HepG2 (cell line): ENCODE data around the gene ORM1. TPM values are rescaled to one million over a fixed set of nuclear protein-coding genes. Genes with fewer than 3 reads are reported as not detected.

Experiments used
- ATAC-seq: fragments of 200-7000 bp; cut with Tn5 transposase; 3 replicates; pipeline ENCODE4 v1.9.1; 2020; ENCODE audit warnings: mild to moderate bottlenecking, moderate library complexity
- BruUV-seq: library from RNA; stranded (reverse); fragments of 400-500 nt; replicated peaks from 2 replicates; lab custom pipeline; 2021; lab: Mats Ljungman, UMichigan
- CTCF ChIA-PET: fragments of 300-600 bp; formaldehyde crosslinking; extraction: SDS; loops from one replicate; lab custom pipeline; 2021; ENCODE audit warnings: low total read pairs, inconsistent platforms, low intra/inter-chr PET ratio; lab: Yijun Ruan, JAX
- POLR2A ChIA-PET: fragments of 350-600 bp; sonication (Branson Sonifier 250); formaldehyde crosslinking; loops from one replicate; lab custom pipeline; 2020; ENCODE audit warnings: antibody characterized with exemption, inconsistent platforms; lab: Yijun Ruan, JAX
- DNase-seq: peaks from one replicate; pipeline ENCODE4 v3.0.0-alpha.2; 2015; ENCODE audit warnings: low spot score
- FAIRE-seq: peaks from 3 replicates; lab custom pipeline; 2011; peaks lifted over from hg19 to GRCh38; lab: Jason Lieb, UNC
- H2AFZ ChIP-seq: one replicate; pipeline ENCODE4 v1.6.1; 2011; ENCODE audit warnings: low read length, inconsistent platforms
- H3K27ac ChIP-seq: fragments of 300-600 bp; 3 replicates; pipeline ENCODE4 v1.8.0; 2011; ENCODE audit warnings: mixed run types, mild to moderate bottlenecking, mixed read lengths, low read length, inconsistent platforms; ENCODE audit not compliant: insufficient read depth; ENCODE audit errors: extremely low read length
- H3K27me3 ChIP-seq, 2 experiments: fragments of 200-600 bp in 1 of 2; 2 replicates in 1 of 2; 3 replicates in 1 of 2; pipeline versions ENCODE4 v1.6.0 to v1.8.0; 2011; ENCODE audit warnings: low read length in 2 of 2, mild to moderate bottlenecking in 2 of 2, moderate library complexity in 2 of 2, inconsistent platforms in 1 of 2; ENCODE audit not compliant: insufficient read depth in 2 of 2, control insufficient read depth in 1 of 2
- H3K36me3 ChIP-seq, 2 experiments: fragments of 200-600 bp in 1 of 2; replicated peaks in 1 of 2; 2 replicates in 1 of 2; 3 replicates in 1 of 2; pipeline versions ENCODE4 v1.5.1 to v1.8.0; 2011; ENCODE audit warnings: low read length in 2 of 2, inconsistent platforms in 1 of 2; ENCODE audit not compliant: insufficient read depth in 2 of 2, control insufficient read depth in 1 of 2
- H3K4me1 ChIP-seq: 2 replicates; pipeline ENCODE4 v1.5.1; 2012; ENCODE audit warnings: low read length, inconsistent platforms; ENCODE audit not compliant: insufficient read depth
- H3K4me2 ChIP-seq: 2 replicates; pipeline ENCODE4 v1.6.0; 2011; ENCODE audit warnings: low read depth, low read length, inconsistent platforms
- H3K4me3 ChIP-seq, 3 experiments: fragments of 200-600 bp in 1 of 3; sonication (generic), shearing (Covaris generic) in 1 of 3; replicated peaks in 1 of 3; 2 replicates each; pipeline ENCODE4 v1.5.1; 2011 to 2016; ENCODE audit warnings: low read length in 3 of 3, inconsistent platforms in 2 of 3, low read depth in 2 of 3, mild to moderate bottlenecking in 2 of 3, control low read depth in 1 of 3, mixed read lengths in 1 of 3; ENCODE audit not compliant: insufficient read depth in 1 of 3
- H3K79me2 ChIP-seq: one replicate; pipeline ENCODE4 v1.6.1; 2011; ENCODE audit warnings: low read length, inconsistent platforms; ENCODE audit not compliant: insufficient read depth
- H3K9ac ChIP-seq: 2 replicates; pipeline ENCODE4 v1.6.0; 2011; ENCODE audit warnings: mild to moderate bottlenecking, low read depth, low read length, inconsistent platforms; ENCODE audit not compliant: insufficient read depth
- H3K9me3 ChIP-seq: 2 replicates; pipeline ENCODE4 v1.5.1; 2012; ENCODE audit warnings: mild to moderate bottlenecking, low read length
- H4K20me1 ChIP-seq: 2 replicates; pipeline ENCODE4 v1.6.0; 2011; ENCODE audit warnings: inconsistent platforms, mild to moderate bottlenecking, low read length, moderate library complexity; ENCODE audit not compliant: insufficient read depth
- ARNT2 ChIP-seq: sonication (generic); formaldehyde crosslinking; IDR thresholded peaks from 2 replicates; pipeline ENCODE4 v1.8.0; 2022; ENCODE audit warnings: mild to moderate bottlenecking, low read depth, missing genetic modification reagents, moderate library complexity
- DPF2 ChIP-seq: sonication (generic); formaldehyde crosslinking; IDR thresholded peaks from 2 replicates; pipeline ENCODE4 v1.4.0; 2020; ENCODE audit warnings: mild to moderate bottlenecking, low read depth, missing genetic modification reagents, borderline replicate concordance
- FOXK1 ChIP-seq: sonication (generic); formaldehyde crosslinking; IDR thresholded peaks from 2 replicates; pipeline ENCODE4 v1.4.0; 2020; ENCODE audit warnings: low read depth, missing genetic modification reagents, borderline replicate concordance
- GLI4 ChIP-seq: sonication (generic); formaldehyde crosslinking; IDR thresholded peaks from 2 replicates; pipeline ENCODE4 v1.5.1; 2020; ENCODE audit warnings: missing genetic modification reagents, mild to moderate bottlenecking, moderate library complexity, borderline replicate concordance
- POLR2AphosphoS2 ChIP-seq: IDR thresholded peaks from 2 replicates; pipeline ENCODE4 v1.6.1; 2011; ENCODE audit warnings: low read depth, low read length, improper control_type of control experiment
- POLR2AphosphoS5 ChIP-seq: IDR thresholded peaks from 2 replicates; pipeline ENCODE4 v1.6.1; 2012; ENCODE audit warnings: low read depth, low read length
- RBM22 ChIP-seq: fragments of 200-400 bp; formaldehyde crosslinking; optimal IDR thresholded peaks from 2 replicates; pipeline ENCODE3; 2017; ENCODE audit warnings: mild to moderate bottlenecking, low read length, moderate library complexity
- SP140L ChIP-seq: sonication (generic); formaldehyde crosslinking; IDR thresholded peaks from 2 replicates; pipeline ENCODE4 v1.4.0; 2020; ENCODE audit warnings: missing genetic modification reagents, borderline replicate concordance
- TCF7 ChIP-seq: sonication (generic); IDR thresholded peaks from 2 replicates; pipeline ENCODE4 v1.6.1; 2016; ENCODE audit warnings: antibody characterized with exemption, low read depth
- TP53 ChIP-seq: sonication (generic); formaldehyde crosslinking; conservative IDR thresholded peaks from 2 replicates; pipeline ENCODE4 v1.4.0; 2020; ENCODE audit warnings: missing genetic modification reagents
- ZBTB38 ChIP-seq: sonication (generic); formaldehyde crosslinking; IDR thresholded peaks from 2 replicates; pipeline ENCODE4 v1.5.1; 2020; ENCODE audit warnings: mild to moderate bottlenecking, missing genetic modification reagents
- ZFP36L1 ChIP-seq: sonication (generic); formaldehyde crosslinking; IDR thresholded peaks from 2 replicates; pipeline ENCODE4 v1.8.0; 2022; ENCODE audit warnings: mild to moderate bottlenecking, missing genetic modification reagents, moderate library complexity
- ZNF552 ChIP-seq: sonication (generic); formaldehyde crosslinking; IDR thresholded peaks from 2 replicates; pipeline ENCODE4 v1.9.0; 2022; ENCODE audit warnings: missing genetic modification reagents, mild to moderate bottlenecking, borderline replicate concordance
- ZNF768 ChIP-seq: sonication (generic); formaldehyde crosslinking; IDR thresholded peaks from 2 replicates; pipeline ENCODE4 v1.4.0; 2020; ENCODE audit warnings: missing genetic modification reagents
- WGBS: methylation state at CpG from one replicate; pipeline ENCODE4 v1.1.6; 2017; ENCODE audit warnings: low lambda C conversion rate; 5-methylcytosine and 5-hydroxymethylcytosine counted together
- in situ Hi-C: cut with HindIII; loops from 2 replicates; pipeline ENCODE4 v1.10.0; 2017; ENCODE audit warnings: low pct_unique_long_range_greater_than_20kb; ENCODE audit not compliant: extremely low pct_ligation_motif_present
- intact Hi-C: fragments of 100-400 bp; cut with micrococcal nuclease; formaldehyde crosslinking; loops from one replicate; pipeline ENCODE4 v1.10.0; 2022; ENCODE audit not compliant: unreplicated experiment
- polyA plus RNA-seq, 8 experiments: library from polyadenylated mRNA; depleted of rRNA in 3 of 8; stranded (reverse) in 7 of 8; unstranded in 1 of 8; fragments of >200 nt; fragmentation: Illumina TruSeq in 4 of 8; extraction: Trizol in 4 of 8; gene quantifications; 2 replicates each; pipeline versions ENCODE4 v1.2.1 to v1.2.3, GENCODE V29; 2011 to 2016; ENCODE audit warnings: low read depth in 4 of 8, missing spikeins in 1 of 8, mixed read lengths in 1 of 8; ENCODE audit not compliant: insufficient read depth in 1 of 8
- total RNA-seq, 5 experiments: library from RNA; depleted of rRNA; stranded (reverse); fragments of >200 nt; fragmentation: Illumina TruSeq; extraction: Trizol; gene quantifications; 2 replicates each; pipeline ENCODE4 v1.2.3, GENCODE V29; 2016; ENCODE audit warnings: low read depth in 1 of 5
- TF ChIP-seq, protein P1 (sequence below): IDR thresholded peaks from 2 replicates; pipeline ENCODE4 v1.6.1; 2016; ENCODE audit warnings: low read depth, borderline replicate concordance
- TF ChIP-seq, protein P2 (sequence below): sonication (generic); formaldehyde crosslinking; IDR thresholded peaks from 2 replicates; pipeline ENCODE4 v1.4.0; 2020; ENCODE audit warnings: missing genetic modification reagents
- TF ChIP-seq, protein P3 (sequence below): sonication (generic); formaldehyde crosslinking; IDR thresholded peaks from 2 replicates; pipeline ENCODE4 v1.8.1; 2023; ENCODE audit warnings: missing genetic modification reagents, inconsistent platforms, borderline replicate concordance

ORM1 gene
- total and polyA plus RNA-seq, 2 of the 13 experiments (the other 11 are each of a cell fraction or from before 2014, with no cell fraction given) = 699 to 1,180 TPM

DNA sequence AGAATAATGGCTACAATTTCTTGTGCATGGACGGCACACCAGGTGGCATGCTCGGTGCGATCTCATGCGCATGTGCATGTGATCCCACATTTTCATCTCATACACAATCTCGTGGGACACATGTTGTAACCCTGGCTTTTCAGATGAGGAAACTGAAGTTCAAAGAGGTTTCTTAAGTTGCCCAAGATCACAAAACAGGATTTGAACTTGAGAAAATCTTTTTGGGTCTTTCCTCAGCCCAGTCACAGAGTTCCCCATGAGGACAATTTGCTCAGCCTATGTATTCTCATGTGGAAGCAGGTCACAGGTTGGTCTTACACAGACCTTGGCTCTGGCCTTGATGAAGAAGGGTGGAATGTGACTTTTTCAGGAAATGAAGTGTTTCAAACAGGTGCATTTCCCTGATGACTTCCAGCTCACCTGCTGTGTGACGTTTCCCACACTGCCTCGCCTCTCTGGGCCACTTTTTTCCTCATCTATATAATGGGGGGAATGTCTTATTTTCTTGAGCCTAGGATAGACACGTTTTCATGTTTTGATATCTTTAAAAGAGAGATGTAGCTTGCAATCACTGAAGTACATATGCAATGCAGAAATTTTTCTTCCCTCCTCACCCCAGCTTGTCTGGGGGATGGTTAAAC is 7.1 kb upstream of the ORM1 start:
- ChIA-PET POLR2A (interaction anchor here (1.2 to 1.8 kb wide), 2 partner anchors 13 to 257 kb away, joined by 3 read pairs; no protein-coding TSS in a partner anchor), CTCF (no interaction called here)
- Histone ChIP-seq H3K27me3 (no peaks in the 10 kb centered on the region), H4K20me1 (no peaks in the 10 kb centered on the region), H3K36me3 (peaks cover 0 to 2% of the 10 kb centered on the region in 2 experiments; a peak in 1 of 5 replicates), H3K4me2 (no peak overlapping the region), H2AFZ (no peak overlapping the region), H3K9ac (no peak overlapping the region), H3K4me3 (no peak overlapping the region), H3K79me2 (no peaks in the 10 kb centered on the region), H3K27ac (no peak overlapping the region), H3K4me1 (peaks cover 11% of the 10 kb centered on the region), H3K9me3 (no peaks in the 10 kb centered on the region)
- no peak for DNase-seq
- WGBS = 88% methylated on average over 8 of the region's 8 CpGs
- ATAC-seq = no peak; the same call in 2 of the 3 replicates
- in situ Hi-C loops = no loop called here
- no TSS peak for BruUV-seq
- TF ChIP-seq TP53 = no peak
- peak; percentile 86; the same call in 1 of the 2 replicates for TF ChIP-seq ZNF768 (CRISPR knock-in tag)
- peak; percentile 4 for FAIRE-seq
- intact Hi-C loops = no loop called here

DNA sequence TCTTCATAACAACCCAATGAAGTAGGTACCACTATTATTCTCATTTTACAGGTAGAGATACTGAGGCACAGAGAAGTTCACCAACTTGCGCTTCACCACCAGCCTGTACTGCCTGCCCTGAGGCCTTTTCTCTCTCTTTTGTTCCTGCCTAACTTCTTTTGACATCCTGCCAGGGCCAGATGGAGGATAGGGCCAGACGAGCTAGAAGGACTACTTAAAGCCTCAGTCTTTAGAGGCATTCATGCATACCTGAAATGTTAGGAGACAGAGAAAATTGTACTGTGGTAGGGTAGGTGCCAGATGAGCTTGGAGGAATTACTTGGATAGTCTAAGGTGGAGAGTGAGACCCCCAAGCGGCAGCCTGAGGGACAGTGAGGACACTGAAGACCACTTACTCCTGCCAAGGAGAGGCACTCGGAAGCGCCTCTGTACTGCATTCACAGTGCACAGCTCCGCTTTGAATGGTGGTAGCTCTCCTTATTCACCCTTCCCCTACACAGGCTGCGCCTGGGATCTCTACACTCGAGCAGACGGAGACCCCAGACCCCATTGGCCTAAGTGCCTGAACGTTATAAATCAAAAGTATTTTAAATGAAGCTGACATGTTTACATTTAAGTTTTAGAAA is 6.2 kb upstream of the ORM1 start:
- 95% methylated on average over 8 of the region's 10 CpGs for WGBS
- CTCF ChIA-PET = no interaction called here
- Histone ChIP-seq H3K27me3 (no peaks in the 10 kb centered on the region), H3K4me3 (no peak overlapping the region), H2AFZ (no peak overlapping the region), H3K79me2 (no peaks in the 10 kb centered on the region), H3K27ac (no peak overlapping the region), H3K9ac (no peak overlapping the region), H3K4me1 (peaks cover 17% of the 10 kb centered on the region), H3K4me2 (no peak overlapping the region), H3K9me3 (no peaks in the 10 kb centered on the region), H4K20me1 (no peaks in the 10 kb centered on the region), H3K36me3 (no peaks in the 10 kb centered on the region; a peak in 1 of 5 replicates)
- BruUV-seq = no TSS peak
- in situ Hi-C loops = no loop called here
- POLR2A ChIA-PET = no interaction called here
- ATAC-seq (no peak), DNase-seq (no peak), FAIRE-seq (no peak)
- intact Hi-C loops = no loop called here
- TF ChIP-seq, protein P1, sequence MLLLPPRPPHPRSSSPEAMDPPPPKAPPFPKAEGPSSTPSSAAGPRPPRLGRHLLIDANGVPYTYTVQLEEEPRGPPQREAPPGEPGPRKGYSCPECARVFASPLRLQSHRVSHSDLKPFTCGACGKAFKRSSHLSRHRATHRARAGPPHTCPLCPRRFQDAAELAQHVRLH = no peak
- TF ChIP-seq TCF7 = no peak
- TF ChIP-seq, protein P2, sequence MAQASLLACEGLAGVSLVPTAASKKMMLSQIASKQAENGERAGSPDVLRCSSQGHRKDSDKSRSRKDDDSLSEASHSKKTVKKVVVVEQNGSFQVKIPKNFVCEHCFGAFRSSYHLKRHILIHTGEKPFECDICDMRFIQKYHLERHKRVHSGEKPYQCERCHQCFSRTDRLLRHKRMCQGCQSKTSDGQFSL (CRISPR knock-in tag) = no peak
- no peak for TF ChIP-seq FOXK1 (CRISPR knock-in tag)
- TF ChIP-seq ARNT2 (CRISPR knock-in tag) = no peak
- no peak for TF ChIP-seq POLR2AphosphoS5
- TF ChIP-seq ZBTB38 (CRISPR knock-in tag) = no peak
- TF ChIP-seq, protein P3, sequence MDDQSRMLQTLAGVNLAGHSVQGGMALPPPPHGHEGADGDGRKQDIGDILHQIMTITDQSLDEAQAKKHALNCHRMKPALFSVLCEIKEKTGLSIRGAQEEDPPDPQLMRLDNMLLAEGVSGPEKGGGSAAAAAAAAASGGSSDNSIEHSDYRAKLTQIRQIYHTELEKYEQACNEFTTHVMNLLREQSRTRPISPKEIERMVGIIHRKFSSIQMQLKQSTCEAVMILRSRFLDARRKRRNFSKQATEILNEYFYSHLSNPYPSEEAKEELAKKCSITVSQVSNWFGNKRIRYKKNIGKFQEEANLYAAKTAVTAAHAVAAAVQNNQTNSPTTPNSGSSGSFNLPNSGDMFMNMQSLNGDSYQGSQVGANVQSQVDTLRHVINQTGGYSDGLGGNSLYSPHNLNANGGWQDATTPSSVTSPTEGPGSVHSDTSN (CRISPR knock-in tag) = no peak
- TF ChIP-seq DPF2 (CRISPR knock-in tag) = no peak
- TF ChIP-seq GLI4 (CRISPR knock-in tag) = no peak
- TF ChIP-seq SP140L (CRISPR knock-in tag) = no peak
- no peak for TF ChIP-seq RBM22
- TF ChIP-seq ZNF552 (CRISPR knock-in tag) = no peak
- TF ChIP-seq ZFP36L1 (CRISPR knock-in tag) = no peak
- TF ChIP-seq POLR2AphosphoS2 = no peak
